Measurements from ENCODE around the gene REXO1.

Gene REXO1

GRCh38 chr19:1888385-1888784, 40.1 kb upstream of the REXO1 start:
- no peak for TF ChIP-seq TAF1 (IDR thresholded peaks at IDR 0.05; ENCODE audit: borderline replicate concordance, insufficient read depth, low read length)
- no peak for TF ChIP-seq SIN3A (IDR thresholded peaks at IDR 0.05; ENCODE audit: borderline replicate concordance, insufficient read depth, low read length)
- TF ChIP-seq REST (IDR thresholded peaks at IDR 0.05; ENCODE audit: insufficient read depth in 1 of 2, low read depth in 2 of 2, low read length in 2 of 2) = no peak
- no peak for TF ChIP-seq FOXP2 (optimal IDR thresholded peaks at IDR 0.05; ENCODE audit: borderline replicate concordance, extremely low read depth, extremely low read length, insufficient read depth)
- no peak for TF ChIP-seq POLR2AphosphoS5 (IDR thresholded peaks at IDR 0.05; ENCODE audit: low read depth, low read length)

GRCh38 chr19:1885398-1886119, 37.3 kb upstream of the REXO1 start, which contains the start of gene ABHD17A:
ABHD17A (minus strand) TSS chr19:1885496; CDS start chr19:1881566, 3,930 bp downstream.
- TF ChIP-seq REST (IDR thresholded peaks at IDR 0.05; ENCODE audit: insufficient read depth in 1 of 2, low read depth in 2 of 2, low read length in 2 of 2) (0 out of 4 replicates have a peak, but pooled peaks of 1 of the 2 experiments have one; percentile 25), FOXP2 (optimal IDR thresholded peaks at IDR 0.05; ENCODE audit: borderline replicate concordance, extremely low read depth, extremely low read length, insufficient read depth) (peak; percentile 83), POLR2AphosphoS5 (IDR thresholded peaks at IDR 0.05; ENCODE audit: low read depth, low read length) (0 out of 2 replicates have a peak, but pooled peaks have one; percentile 29), TAF1 (IDR thresholded peaks at IDR 0.05; ENCODE audit: borderline replicate concordance, insufficient read depth, low read length) (0 out of 2 replicates have a peak, but pooled peaks have one; percentile 59)

- TF ChIP-seq REST (IDR thresholded peaks at IDR 0.05; ENCODE audit: insufficient read depth in 1 of 2, low read depth in 2 of 2, low read length in 2 of 2) (no peak), TAF1 (IDR thresholded peaks at IDR 0.05; ENCODE audit: borderline replicate concordance, insufficient read depth, low read length) (no peak), SIN3A (IDR thresholded peaks at IDR 0.05; ENCODE audit: borderline replicate concordance, insufficient read depth, low read length) (peak; percentile 56; the same call in 1 of the 2 replicates), FOXP2 (optimal IDR thresholded peaks at IDR 0.05; ENCODE audit: borderline replicate concordance, extremely low read depth, extremely low read length, insufficient read depth) (no peak)
These were observed 36.5 kb upstream of the REXO1 start for GRCh38 chr19:1884719-1885334.

- TF ChIP-seq SIN3A (IDR thresholded peaks at IDR 0.05; ENCODE audit: borderline replicate concordance, insufficient read depth, low read length) (no peak), REST (IDR thresholded peaks at IDR 0.05; ENCODE audit: insufficient read depth in 1 of 2, low read depth in 2 of 2, low read length in 2 of 2) (no peak), POLR2AphosphoS5 (IDR thresholded peaks at IDR 0.05; ENCODE audit: low read depth, low read length) (no peak), FOXP2 (optimal IDR thresholded peaks at IDR 0.05; ENCODE audit: borderline replicate concordance, extremely low read depth, extremely low read length, insufficient read depth) (no peak), TAF1 (IDR thresholded peaks at IDR 0.05; ENCODE audit: borderline replicate concordance, insufficient read depth, low read length) (no peak)
These were observed 36.0 kb upstream of the REXO1 start for GRCh38 chr19:1884291-1884718.

Data from PFSK-1 (cell line).